Uterus (tissue), 4 donors: ENCODE results near the gene CACNA1A. TPM values are rescaled to one million over a fixed set of nuclear protein-coding genes. Genes with fewer than 3 reads are reported as not detected.

ENCODE experiments used
- DNase-seq, 2 donors: peaks; one replicate each; pipeline ENCODE4 v3.0.0-alpha.2; 2019 to 2020
- H3K27ac ChIP-seq, 2 donors: fragments of 200-600 bp; sonication (generic); 1 replicate in 1 of 2; 2 replicates in 1 of 2; pipeline ENCODE4 v1.5.1; 2016 to 2018
- H3K27me3 ChIP-seq, 2 donors: fragments of 200-600 bp; sonication (generic); one replicate each; pipeline ENCODE4 v1.5.1; 2018 to 2019; ENCODE audit warnings: control low read depth in 1 of 2
- H3K36me3 ChIP-seq, 2 donors: fragments of 200-600 bp; sonication (generic); one replicate each; pipeline ENCODE4 v1.5.1; 2019; ENCODE audit warnings: control low read depth in 1 of 2
- H3K4me1 ChIP-seq, 2 donors: fragments of 200-600 bp; sonication (generic); one replicate each; pipeline ENCODE4 v1.5.1; 2018 to 2019; ENCODE audit warnings: control low read depth in 1 of 2
- H3K4me3 ChIP-seq, 2 donors: fragments of 200-600 bp; sonication (generic); 1 replicate in 1 of 2; 2 replicates in 1 of 2; pipeline ENCODE4 v1.5.1; 2018 to 2019; ENCODE audit warnings: mild to moderate bottlenecking in 1 of 2
- H3K9me3 ChIP-seq, 2 donors: fragments of 200-600 bp; sonication (generic); one replicate each; pipeline ENCODE4 v1.5.1; 2019; ENCODE audit warnings: control low read depth in 1 of 2
- CTCF ChIP-seq, 4 experiments: fragments of 200-600 bp in 2 of 4; fragments of 450-650 bp in 2 of 4; sonication (generic) in 2 of 4; IDR thresholded peaks; one replicate each; pipeline ENCODE4 v1.5.1; 2016 to 2019; ENCODE audit warnings: antibody characterized with exemption in 4 of 4, mild to moderate bottlenecking in 2 of 4, moderate library complexity in 1 of 4
- POLR2A ChIP-seq, 2 donors: fragments of 450-650 bp; IDR thresholded peaks; one replicate each; pipeline ENCODE4 v1.6.1; 2016; ENCODE audit warnings: antibody characterized with exemption in 2 of 2, mild to moderate bottlenecking in 1 of 2, moderate library complexity in 1 of 2
- intact Hi-C: fragments of 100-400 bp; cut with DNase I; formaldehyde crosslinking; loops from one replicate; pipeline ENCODE4 v1.15.1; 2023; ENCODE audit warnings: low total_unique reads
- total RNA-seq, 4 donors: library from RNA; depleted of rRNA in 3 of 4; stranded (reverse); fragments of >200 nt in 3 of 4; gene quantifications; one replicate each; pipeline versions ENCODE4 v1.1.0 to v1.2.4, GENCODE V29; 2014 to 2023
- donor health status: DM: yes; HTN: yes; CAD: no.

The CACNA1A gene
- total RNA-seq, 4 donors from 2014 or later = 0.77 to 5.8 (median 0.96) TPM

- H3K36me3 ChIP-seq = no peaks in the 10 kb centered on the region
- no peak for DNase-seq
- no peak overlapping the region for H3K27ac ChIP-seq
- H3K4me3 ChIP-seq = no peak overlapping the region
- H3K27me3 ChIP-seq = no peaks in the 10 kb centered on the region
- no peaks in the 10 kb centered on the region for H3K4me1 ChIP-seq
- no peak for TF ChIP-seq CTCF (IDR thresholded peaks at IDR 0.05)
- TF ChIP-seq POLR2A (IDR thresholded peaks at IDR 0.05) = no peak
- intact Hi-C loops = no loop called here
- H3K9me3 ChIP-seq = no peaks in the 10 kb centered on the region
Measured at GRCh38 chr19:13244920-13245319, 261.4 kb downstream of the CACNA1A start.

GRCh38 chr19:13241231-13242104, 264.8 kb downstream of the CACNA1A start:
- TF ChIP-seq POLR2A (IDR thresholded peaks at IDR 0.05) (no peak), CTCF (IDR thresholded peaks at IDR 0.05) (no peak)
- intact Hi-C loops = no loop called here
- Histone ChIP-seq H3K9me3 (no peaks in the 10 kb centered on the region), H3K4me3 (no peak overlapping the region), H3K27me3 (no peaks in the 10 kb centered on the region), H3K4me1 (no peaks in the 10 kb centered on the region), H3K27ac (no peak overlapping the region), H3K36me3 (no peaks in the 10 kb centered on the region)
- no peak for DNase-seq

GRCh38 chr19:13240312-13241022, 265.8 kb downstream of the CACNA1A start:
- H3K4me3 ChIP-seq = no peak overlapping the region
- H3K9me3 ChIP-seq = no peaks in the 10 kb centered on the region
- no peaks in the 10 kb centered on the region for H3K36me3 ChIP-seq
- intact Hi-C loops = no loop called here
- H3K27ac ChIP-seq = no peak overlapping the region
- DNase-seq = no peak
- no peaks in the 10 kb centered on the region for H3K27me3 ChIP-seq
- no peaks in the 10 kb centered on the region for H3K4me1 ChIP-seq
- TF ChIP-seq CTCF (IDR thresholded peaks at IDR 0.05) = no peak
- no peak for TF ChIP-seq POLR2A (IDR thresholded peaks at IDR 0.05)

- Histone ChIP-seq H3K27me3 (no peaks in the 10 kb centered on the region), H3K4me3 (no peak overlapping the region), H3K36me3 (no peaks in the 10 kb centered on the region), H3K4me1 (no peaks in the 10 kb centered on the region), H3K9me3 (no peaks in the 10 kb centered on the region), H3K27ac (no peak overlapping the region)
- no peak for TF ChIP-seq CTCF (IDR thresholded peaks at IDR 0.05)
- no peak for TF ChIP-seq POLR2A (IDR thresholded peaks at IDR 0.05)
- intact Hi-C loops = no loop called here
- no peak for DNase-seq
Measured at GRCh38 chr19:13238891-13239534, 267.3 kb downstream of the CACNA1A start.
